Endothelial cell (in vitro differentiated cells): ENCODE measurements around the gene PPDPF. TPM values are rescaled to one million over a fixed set of nuclear protein-coding genes. Genes with fewer than 3 reads are reported as not detected.

Experiments used
- DNase-seq: peaks from one replicate; pipeline ENCODE4 v3.0.0; 2021; ENCODE audit warnings: low spot score
- H3K27ac Mint-ChIP-seq: one replicate; pipeline ENCODE4 v1.8.0; 2021; ENCODE audit warnings: mixed read lengths, inconsistent platforms; ENCODE audit not compliant: unreplicated experiment
- H3K27me3 Mint-ChIP-seq: one replicate; pipeline ENCODE4 v1.8.0; 2021; ENCODE audit warnings: mild to moderate bottlenecking, moderate library complexity, mixed read lengths, inconsistent platforms; ENCODE audit not compliant: unreplicated experiment
- H3K36me3 Mint-ChIP-seq: one replicate; pipeline ENCODE4 v1.8.0; 2021; ENCODE audit warnings: mild to moderate bottlenecking, low read depth, mixed read lengths, inconsistent platforms; ENCODE audit not compliant: unreplicated experiment
- H3K4me1 Mint-ChIP-seq: one replicate; pipeline ENCODE4 v1.8.0; 2021; ENCODE audit warnings: mild to moderate bottlenecking, mixed read lengths, inconsistent platforms; ENCODE audit not compliant: unreplicated experiment
- H3K4me3 Mint-ChIP-seq: one replicate; pipeline ENCODE4 v1.8.0; 2021; ENCODE audit warnings: mild to moderate bottlenecking, mixed read lengths, inconsistent platforms; ENCODE audit not compliant: unreplicated experiment
- H3K9me3 Mint-ChIP-seq: one replicate; pipeline ENCODE4 v1.8.0; 2021; ENCODE audit warnings: mixed read lengths, inconsistent platforms; ENCODE audit not compliant: unreplicated experiment
- CTCF ChIP-seq: fragments of 200-600 bp; sonication (generic); IDR thresholded peaks from one replicate; pipeline ENCODE4 v1.5.0; 2021; ENCODE audit warnings: antibody characterized with exemption; ENCODE audit not compliant: unreplicated experiment
- total RNA-seq: library from RNA; stranded (reverse); fragmentation: NEBNext Ultra II Directional; extraction: Animal tissue kit (Norgen Biotek cat#: 25700); gene quantifications from one replicate; pipeline ENCODE4 v1.2.1, GENCODE V29; 2021; ENCODE audit not compliant: unreplicated experiment

PPDPF gene
- total RNA-seq, 1 donor from 2014 or later: 151 TPM

- Mint-ChIP-seq H3K27me3 (no peaks in the 10 kb centered on the region), H3K36me3 (no peaks in the 10 kb centered on the region), H3K4me1 (no peaks in the 10 kb centered on the region), H3K27ac (no peak overlapping the region), H3K4me3 (peak overlapping the region; percentile 81), H3K9me3 (no peaks in the 10 kb centered on the region)
- TF ChIP-seq CTCF: no peak
- no peak for DNase-seq
These were observed 34.1 kb downstream of the PPDPF start for GRCh38 chr20:63554361-63555278.

GRCh38 chr20:63555661-63556381 is 35.3 kb downstream of the PPDPF start:
- TF ChIP-seq CTCF: no peak
- Mint-ChIP-seq H3K4me3 (no peak overlapping the region), H3K9me3 (no peaks in the 10 kb centered on the region), H3K4me1 (no peaks in the 10 kb centered on the region), H3K27me3 (no peaks in the 10 kb centered on the region), H3K36me3 (no peaks in the 10 kb centered on the region), H3K27ac (no peak overlapping the region)
- DNase-seq: no peak

DNA sequence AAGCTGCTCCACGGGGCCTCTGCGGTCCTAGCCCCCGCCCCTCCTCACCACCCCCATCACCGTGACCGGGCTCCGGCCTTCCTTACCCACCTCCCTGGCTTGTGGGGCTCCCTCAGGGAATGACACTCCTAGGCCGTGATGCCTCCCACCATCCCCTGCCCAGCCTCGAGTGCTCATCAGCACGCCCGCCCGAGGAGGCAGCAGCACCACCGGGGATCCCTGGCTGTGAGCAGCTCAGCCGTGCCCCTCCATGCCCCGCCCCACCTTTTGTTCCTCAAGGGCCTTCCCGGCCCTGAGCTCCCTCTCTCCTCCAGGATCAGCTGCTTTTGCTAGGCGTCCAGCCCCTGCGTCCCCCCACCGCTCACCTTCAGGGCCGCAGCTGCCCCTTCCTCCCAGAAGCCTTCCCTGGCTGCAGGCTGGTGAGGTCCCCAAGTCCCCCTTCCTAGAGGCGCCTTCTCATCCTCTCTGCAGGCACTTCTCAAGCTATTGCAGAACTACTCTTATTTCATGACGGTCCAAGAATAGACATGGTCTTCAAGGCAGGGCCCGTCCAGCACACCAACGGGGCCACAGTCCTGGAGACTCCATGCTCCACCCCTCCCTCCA is 36.4 kb downstream of the PPDPF start:
- Mint-ChIP-seq H3K36me3 (no peaks in the 10 kb centered on the region), H3K9me3 (no peaks in the 10 kb centered on the region), H3K27me3 (no peaks in the 10 kb centered on the region), H3K27ac (no peak overlapping the region), H3K4me3 (no peak overlapping the region), H3K4me1 (no peaks in the 10 kb centered on the region)
- DNase-seq: no peak
- TF ChIP-seq CTCF: no peak

- no peaks in the 10 kb centered on the region for H3K36me3 Mint-ChIP-seq
- DNase-seq: no peak
- no peak overlapping the region for H3K27ac Mint-ChIP-seq
- H3K4me3 Mint-ChIP-seq: no peak overlapping the region
- no peaks in the 10 kb centered on the region for H3K9me3 Mint-ChIP-seq
- TF ChIP-seq CTCF: no peak
- no peaks in the 10 kb centered on the region for H3K27me3 Mint-ChIP-seq
- no peaks in the 10 kb centered on the region for H3K4me1 Mint-ChIP-seq
These were observed 36.9 kb downstream of the PPDPF start for GRCh38 chr20:63557481-63557891.
